GM12874 (cell line): ENCODE results near the gene CARD10.

Experiments
- TF ChIP-seq, protein P1 (sequence below): IDR thresholded peaks from 2 replicates; pipeline ENCODE4 v1.5.1; 2011; ENCODE audit warnings: low read depth, mild to moderate bottlenecking, control low read depth, low read length, moderate library complexity; ENCODE audit not compliant: insufficient read depth

CARD10 gene

GRCh38 chr22:37454857-37455686, 64.1 kb downstream of the CARD10 start:
- TF ChIP-seq, protein P1, sequence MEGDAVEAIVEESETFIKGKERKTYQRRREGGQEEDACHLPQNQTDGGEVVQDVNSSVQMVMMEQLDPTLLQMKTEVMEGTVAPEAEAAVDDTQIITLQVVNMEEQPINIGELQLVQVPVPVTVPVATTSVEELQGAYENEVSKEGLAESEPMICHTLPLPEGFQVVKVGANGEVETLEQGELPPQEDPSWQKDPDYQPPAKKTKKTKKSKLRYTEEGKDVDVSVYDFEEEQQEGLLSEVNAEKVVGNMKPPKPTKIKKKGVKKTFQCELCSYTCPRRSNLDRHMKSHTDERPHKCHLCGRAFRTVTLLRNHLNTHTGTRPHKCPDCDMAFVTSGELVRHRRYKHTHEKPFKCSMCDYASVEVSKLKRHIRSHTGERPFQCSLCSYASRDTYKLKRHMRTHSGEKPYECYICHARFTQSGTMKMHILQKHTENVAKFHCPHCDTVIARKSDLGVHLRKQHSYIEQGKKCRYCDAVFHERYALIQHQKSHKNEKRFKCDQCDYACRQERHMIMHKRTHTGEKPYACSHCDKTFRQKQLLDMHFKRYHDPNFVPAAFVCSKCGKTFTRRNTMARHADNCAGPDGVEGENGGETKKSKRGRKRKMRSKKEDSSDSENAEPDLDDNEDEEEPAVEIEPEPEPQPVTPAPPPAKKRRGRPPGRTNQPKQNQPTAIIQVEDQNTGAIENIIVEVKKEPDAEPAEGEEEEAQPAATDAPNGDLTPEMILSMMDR, result no peak

DNA sequence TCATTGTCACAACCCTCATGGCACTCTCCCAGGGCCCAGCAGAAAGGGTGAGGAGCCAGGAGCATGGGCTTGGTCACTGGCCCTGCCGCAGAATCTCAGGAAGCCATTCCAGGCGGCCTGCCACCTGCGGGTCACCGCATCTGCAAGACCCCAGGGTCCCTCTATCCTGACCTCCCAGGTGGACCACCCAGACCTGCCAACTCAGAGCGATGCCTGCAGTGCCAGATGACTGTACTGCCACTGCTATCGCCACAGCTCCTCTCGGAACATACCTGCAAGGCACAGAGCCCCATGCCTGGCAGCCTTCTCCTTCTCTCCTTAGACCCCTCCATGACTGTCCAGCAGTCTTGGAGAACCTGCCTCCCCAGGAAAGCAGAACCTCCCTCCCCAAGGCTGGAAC, 65.5 kb downstream of the CARD10 start:
- TF ChIP-seq, protein P1, result no peak

- TF ChIP-seq, protein P1, result no peak
Observed at GRCh38 chr22:37451218-37451617, 68.0 kb downstream of the CARD10 start.

DNA sequence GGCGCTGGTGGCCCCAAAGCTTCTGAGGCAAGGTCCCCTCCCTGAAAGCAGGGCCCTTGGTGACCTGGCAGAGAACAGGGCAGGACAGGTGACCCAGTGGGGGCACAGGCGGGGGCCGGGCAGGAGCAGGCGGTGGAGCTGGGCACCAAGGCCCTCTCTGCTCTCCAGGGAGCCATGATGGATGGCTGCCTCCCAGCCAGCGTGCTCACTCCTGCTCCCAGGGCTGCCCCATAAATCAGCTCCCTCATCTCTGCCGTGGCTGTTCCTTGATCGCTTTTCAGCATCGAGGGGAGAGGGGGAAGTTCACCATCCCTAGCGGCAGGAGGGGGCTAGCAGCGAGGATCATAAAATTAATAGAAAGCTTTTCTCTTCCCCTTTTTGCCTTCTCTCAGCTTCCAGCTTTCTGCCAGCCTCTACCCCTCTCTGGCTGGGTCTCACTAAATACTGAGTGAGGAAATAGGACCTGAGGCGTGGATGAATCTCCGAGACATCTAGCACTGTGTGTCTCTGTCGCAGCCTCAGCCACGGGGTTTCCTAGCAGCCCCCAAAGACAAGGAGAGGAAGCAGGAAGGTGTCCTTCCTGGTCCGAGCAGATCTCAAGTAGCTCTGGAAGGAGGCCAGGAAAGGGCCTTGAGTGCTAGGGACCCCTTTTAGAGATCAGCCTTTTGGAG, 69.7 kb downstream of the CARD10 start:
- TF ChIP-seq, protein P1, result no peak

DNA sequence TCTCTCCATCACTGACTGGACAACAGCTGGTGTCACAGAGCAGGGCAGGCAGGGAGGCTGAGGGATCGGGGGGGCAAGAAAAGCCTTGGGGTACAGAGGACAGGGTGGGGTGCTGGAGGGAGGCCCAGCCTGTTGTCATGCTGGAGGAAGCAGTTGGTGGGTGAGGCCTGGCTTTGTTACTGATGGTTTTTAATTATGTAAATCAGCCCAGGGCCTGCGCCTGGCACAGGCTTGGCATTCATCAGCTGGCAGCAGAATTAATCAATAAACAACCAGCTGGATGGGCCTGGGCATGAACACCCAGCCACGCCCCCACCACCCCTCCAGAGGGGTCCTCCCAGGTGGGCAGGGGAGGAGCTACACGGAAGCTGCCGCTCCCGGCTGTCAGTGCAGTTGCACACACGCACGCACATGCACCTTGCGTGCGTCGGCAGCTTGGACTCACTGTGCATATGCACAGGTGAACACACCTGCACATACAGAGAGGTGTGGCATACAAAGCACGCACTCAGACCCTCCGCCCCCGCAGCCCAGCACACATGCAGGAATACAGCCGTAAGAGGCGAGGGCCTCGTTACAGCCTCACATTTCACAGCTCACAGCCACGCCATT, 70.6 kb downstream of the CARD10 start:
- TF ChIP-seq, protein P1, result no peak

- TF ChIP-seq, protein P1, result no peak
Observed at GRCh38 chr22:37445501-37445900, 73.7 kb downstream of the CARD10 start.

DNA sequence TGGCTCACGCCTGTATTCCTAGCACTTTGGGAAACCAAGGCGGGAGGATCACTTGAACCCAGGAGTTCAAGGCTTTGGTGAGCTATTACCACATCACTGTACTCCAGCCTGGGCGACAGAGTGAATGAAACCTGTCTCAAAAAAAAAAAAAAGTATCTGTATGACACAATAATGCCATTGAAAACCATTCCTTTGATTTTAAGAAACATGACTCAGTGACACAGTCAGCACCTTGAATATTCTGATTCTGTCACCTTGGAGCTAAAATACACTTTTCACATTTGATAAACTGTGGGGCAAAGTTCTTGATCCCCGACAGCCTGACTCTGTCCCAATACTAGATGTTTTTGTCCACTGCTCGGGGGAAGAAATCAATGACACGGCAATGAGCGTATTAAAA, 75.2 kb downstream of the CARD10 start:
- TF ChIP-seq, protein P1, result no peak
